ENCODE measurements around the gene DCXR.

The DCXR gene

DNA sequence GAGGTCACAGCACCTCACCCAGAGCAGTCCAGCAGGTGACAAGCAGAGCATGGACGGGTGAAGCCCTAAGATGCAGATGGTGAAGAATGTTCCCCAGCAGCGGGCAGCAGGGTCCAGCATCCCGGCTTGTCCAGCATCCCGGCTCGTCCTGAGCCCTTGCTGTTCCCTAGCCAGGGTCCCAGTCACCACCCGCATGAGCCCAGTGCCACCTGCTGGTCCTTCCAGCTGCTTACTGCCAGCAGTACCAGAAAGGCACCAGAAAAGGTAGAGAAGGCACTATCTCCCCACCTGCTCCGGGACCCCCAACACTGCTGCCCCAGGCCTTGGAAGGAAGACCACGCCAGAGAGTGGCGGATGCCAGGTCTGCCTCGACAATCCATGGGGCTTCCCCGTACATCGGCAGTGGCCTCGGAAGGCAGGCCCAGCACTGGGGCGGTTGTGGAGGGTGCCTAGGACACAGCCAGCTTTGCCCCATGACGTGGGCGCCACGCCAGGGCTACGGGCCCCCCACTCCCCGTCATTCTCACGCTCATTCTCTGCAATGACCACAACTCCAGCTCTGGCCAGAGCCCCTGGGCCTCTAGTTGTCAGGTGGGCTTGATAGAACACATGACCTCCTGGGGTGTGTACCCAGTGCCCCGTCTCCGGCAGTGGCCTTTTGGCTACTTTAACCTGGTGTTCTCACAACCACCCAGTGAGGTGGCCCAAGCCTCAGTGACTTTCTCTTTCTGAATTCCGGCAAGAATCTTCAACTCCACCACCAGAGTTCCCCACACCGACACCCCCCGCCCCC lies 16.2 kb downstream of the DCXR start:
- no peak for FAIRE-seq

DNA sequence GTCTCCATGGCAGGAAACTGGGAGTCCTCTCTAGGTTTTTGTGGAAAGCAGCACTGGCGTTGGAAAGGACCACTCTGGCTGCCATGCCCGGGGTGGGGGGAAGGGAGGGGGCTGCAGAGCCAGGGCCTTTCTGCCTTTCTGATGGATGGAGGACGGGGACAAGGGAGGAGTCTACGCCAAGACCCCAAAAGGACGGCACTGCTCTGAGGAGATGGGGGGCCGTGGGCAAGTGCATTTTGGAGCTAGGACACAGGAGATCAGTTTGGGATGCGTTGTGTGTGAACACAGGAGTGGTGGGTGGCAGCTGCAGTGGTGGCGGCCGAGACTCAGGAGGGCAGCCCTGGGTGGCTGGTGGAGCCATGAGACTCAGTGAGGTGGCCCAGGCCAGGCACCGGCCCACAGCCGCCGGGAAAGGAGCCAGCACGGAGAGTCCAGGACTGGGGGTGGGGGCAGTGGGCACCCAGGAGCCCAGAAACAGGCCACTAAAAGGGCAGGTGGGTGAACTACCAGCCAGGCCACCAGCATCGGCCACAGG lies 16.9 kb downstream of the DCXR start:
- no peak for FAIRE-seq

DNA sequence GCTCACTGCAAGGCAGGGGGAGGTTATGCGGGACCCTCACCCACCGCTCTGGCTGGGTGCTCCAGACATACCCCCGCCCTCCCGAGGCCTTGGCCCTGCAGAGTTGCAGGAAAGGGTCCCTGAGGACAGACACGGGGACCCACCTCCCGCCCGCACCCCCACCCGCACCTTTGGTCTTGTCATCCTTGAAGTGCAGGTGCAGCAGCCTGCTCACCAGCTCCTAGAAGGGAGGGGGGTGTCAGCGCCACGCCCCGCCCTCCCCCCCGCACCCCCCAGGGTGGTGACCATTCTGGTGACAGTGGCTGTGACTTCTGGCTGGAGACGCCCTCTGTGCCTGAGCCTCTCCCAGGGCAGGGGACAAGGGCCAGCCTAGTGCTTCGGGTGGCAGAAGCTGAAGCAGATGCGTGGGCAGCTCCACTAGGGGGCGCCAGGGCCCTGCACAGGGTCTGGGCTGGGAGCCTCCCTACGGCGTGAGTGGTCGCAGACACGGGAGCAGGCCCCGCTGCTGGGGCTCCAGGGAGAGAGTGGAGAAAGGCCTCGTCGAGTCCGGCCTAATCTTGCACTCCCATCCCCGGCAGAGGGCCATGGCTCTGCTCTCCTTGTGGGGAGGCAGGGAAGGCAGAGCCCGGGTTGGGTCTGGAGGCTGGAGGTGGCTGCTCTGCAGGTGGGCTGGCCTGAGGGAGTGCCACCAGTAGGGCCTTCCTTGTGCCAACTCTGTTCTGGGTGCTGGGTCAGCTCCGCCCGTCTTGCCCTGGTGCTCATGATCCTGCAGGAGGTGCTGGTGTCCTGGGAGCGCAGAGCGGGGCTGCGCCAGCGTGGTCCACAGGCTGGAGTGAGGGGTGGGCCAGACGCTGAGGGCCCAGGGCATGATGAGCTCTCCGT lies 17.6 kb downstream of the DCXR start:
- no peak for FAIRE-seq

DNA sequence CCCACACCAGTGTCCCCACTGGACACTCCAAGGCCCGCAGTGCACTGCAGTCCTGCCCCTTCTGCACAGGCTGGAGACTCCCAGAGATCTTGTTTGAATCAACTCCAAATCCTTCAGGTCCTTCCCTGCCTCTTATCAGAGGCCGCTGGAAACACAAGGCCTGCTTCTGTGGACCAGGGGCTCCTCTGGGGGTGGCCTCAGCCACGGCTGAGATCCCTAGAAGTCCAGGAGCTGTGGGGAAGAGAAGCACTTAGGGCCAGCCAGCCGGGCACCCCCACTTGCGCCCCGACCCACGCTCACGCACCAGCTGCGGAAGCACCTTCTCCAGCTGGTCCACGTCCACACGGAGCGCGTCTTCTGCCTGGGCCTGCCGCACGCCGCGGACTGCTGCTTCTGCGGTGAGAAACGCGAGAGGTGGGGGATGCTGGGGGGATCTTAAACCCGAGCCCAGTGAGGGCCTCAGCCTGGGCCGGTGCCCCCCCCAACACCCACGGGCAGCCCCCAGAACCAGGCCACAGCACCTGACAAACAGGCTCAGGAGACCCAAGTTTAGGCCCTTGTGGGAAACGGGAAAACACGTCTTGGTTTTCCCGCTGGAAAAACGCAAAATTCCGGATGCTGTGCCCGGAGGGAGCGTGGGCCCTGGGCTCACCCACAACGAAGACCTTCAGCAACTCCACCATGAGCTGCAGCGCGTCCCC lies 18.4 kb downstream of the DCXR start:
- no peak for FAIRE-seq

DNA sequence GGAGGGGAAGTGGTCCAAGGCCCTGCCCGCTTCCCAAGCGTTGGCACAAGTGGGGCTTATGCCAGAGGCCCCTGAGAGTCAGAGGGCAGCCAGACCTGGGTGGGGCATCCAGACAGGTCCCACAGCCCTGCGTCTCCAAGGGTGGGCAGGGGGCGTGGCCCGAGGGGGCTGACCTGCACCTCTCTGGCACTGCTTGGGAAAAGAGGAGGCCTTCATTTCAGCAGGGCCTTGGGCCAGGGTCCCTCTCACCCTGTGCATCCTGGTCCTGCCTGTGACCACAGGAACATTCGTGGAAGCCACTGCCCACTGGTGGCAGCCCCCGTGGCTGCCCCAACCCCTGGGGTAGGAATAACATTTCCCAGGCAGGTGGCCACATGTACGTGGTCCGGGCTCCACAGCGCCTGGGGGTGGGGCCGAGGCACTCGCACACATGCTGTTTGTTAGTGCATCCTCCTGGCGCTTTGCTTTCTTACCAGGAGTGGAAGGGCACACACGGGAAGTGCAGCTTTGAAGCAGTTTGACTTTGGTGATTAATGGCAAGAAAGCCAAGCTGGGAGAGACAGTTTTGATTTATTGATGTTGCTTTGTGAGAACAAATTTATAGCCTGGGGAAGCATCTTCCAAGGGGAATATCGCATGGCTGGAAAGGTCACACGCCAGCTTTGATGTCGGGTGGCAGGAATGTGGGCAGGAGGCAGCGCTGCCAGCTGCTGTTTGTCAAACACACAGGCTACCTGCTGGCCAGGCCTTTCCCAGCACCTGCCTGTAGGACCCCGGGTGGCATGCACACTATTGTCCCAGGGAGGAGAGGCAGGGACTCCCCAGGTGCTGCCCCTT lies 19.1 kb downstream of the DCXR start:
- no peak for FAIRE-seq

DNA sequence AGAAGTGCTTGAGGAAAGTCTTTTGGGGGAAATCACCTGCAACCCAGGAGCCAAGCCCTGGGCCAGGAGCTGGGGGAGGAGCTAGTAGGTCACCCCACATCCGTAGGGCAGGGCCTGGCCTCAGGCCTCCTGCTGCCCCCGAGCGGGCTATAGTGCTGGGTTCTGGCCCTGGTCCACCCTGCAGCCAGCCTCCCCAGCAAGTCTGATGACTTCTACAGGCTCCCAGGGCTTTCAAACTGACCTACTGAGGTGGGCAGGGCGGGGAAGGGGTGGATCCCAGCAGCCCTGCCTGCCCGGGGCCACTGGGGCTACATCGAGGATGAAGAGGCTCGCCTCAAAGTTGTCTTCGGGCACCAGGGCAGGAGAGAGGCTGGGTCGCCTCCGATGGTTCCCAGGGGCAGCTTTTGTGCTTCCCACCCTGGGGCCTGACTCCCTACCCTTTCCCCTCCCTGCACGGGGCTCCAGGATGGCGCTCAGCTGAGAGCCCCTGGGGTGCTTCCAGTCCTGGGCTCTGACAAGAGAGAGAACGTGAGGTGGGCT lies 19.8 kb downstream of the DCXR start:
- no peak for FAIRE-seq

DNA sequence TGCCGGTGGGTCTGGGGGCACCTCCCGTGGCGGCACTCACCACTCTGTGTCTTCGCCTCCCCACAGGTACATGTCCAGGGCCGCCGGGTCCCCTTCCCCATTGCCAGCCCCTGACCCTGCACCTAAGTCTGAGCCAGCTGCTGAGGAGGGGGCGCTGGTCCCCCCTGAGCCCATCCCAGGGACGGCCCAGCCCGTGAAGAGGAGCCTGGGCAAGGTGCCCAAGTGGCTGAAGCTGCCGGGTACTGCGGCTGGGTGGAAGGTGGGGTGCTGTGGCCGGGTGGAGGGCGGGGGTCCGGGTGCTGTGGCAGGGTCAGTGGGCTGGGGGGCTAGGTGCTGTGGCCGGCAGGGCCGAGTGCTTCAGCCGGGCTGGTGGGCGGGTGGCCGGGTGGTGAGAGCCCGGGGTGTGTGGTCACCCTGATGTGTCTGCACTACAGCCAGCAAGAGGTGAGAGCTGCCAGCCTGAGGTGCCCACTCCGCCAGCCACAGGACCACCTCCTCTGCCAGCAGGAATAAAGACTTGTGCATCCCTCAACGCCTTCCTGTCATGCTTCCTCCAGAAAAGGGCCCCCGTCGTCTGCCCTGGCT lies 20.5 kb downstream of the DCXR start:
- no peak for FAIRE-seq

DNA sequence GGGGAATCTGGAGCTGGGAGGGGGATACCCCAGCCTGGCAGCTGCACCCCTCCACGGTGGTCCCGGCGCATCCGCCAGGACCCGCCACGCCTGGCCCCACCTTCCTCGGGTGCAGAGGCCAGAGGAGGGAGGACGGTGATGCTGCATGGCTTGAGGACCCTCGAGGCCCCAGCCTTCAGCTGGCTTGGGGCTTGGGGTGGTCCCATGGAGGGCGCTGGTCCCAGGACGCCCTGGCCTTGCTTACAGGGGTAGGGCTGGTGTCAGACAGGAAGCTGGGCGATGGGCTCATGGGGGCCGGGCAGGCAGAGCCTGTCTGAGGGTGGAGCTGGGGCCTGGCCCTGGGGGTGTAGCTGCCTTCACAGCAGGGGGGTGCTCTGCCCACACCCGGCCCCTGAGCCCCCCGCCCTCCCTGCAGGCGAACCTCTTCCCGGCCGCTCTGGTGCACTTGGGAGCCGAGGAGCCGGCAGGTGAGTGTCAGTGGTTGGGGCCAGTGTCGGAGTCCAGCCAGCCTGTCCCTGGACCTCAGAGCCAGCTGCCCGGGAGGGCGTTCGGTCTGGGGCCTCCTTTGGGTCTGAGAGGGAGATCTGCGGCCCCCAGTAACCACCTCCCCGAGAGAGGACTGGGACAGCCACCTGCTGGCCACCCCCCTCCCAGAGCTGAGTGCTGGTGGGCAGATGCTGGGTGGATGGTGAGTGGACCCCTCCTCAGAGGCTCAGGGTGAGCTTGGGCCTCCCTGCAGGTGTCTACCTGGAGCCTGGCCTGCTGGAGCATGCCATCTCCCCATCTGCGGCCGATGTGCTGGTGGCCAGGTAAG lies 21.2 kb downstream of the DCXR start:
- FAIRE-seq: no peak

DNA sequence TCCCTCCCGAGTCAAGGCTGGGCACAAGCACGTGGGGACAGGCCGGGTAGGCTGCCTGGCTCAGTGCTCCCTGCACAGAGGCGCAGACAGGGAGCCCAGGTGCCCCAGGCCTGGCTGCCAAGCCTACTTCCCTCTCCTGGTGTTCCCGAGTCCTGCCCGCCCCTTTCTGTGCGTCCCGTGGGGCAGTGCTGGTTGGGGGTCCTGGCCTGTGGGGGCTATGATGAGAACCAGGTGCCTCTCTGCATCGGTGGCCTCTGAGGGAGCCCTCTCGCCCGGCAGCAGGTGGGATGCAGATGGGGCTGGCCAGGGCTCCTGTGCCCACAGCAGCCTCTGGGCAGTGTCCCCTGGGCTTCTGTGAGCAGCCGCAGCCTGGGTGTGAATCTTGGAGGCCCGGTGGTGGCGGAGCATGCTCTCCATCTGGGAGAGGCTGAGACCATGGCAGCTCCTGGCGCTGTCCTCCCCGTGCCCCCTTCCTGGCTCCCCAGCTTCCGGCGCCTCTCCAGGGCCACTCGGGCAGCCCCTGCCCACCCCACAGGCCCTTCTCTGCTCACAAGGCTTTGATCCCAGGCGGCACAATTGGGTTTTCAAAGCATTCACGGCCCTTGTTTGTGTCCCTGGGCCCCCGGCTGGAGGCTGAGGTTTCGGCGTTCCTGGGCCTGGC lies 22.1 kb downstream of the DCXR start:
- no peak for FAIRE-seq

DNA sequence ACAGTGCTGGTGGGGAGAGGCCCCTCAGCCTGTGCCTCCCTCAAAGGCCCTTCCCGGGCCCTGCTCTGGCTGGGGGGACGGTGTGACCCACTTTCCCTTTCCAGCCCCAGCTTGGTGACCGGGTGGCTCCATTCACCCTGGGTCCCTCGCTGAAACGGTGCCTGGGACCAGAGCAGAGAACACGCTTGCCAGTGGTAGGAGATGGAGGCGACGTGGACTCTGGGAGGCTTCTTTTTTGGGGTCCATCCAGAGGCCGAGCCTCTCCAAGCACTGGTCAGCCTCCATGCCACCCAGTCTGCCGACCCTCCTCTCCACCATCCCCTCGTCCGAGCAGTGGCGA lies 22.6 kb downstream of the DCXR start:
- FAIRE-seq: no peak

DNA sequence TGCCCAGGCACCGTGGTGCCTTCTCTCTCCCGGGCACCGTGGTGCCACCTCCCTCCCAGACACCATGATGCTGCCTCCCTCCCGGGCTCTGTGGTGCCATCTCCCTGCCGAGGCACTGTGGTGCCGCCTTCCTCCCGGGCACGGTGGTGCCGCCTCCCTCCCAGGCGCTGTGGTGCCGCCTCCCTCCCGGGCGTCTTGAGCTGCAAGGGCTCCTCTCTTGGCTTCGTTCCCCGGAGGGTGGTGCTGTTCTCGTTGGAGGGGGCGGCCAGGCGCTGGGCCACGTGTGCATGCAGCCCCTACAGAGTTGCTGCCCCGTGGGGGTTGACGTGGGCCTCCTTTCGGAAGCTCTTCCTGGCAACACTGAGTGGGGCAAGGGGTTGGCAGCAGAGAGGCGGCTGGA lies 23.1 kb downstream of the DCXR start:
- FAIRE-seq: no peak

DNA sequence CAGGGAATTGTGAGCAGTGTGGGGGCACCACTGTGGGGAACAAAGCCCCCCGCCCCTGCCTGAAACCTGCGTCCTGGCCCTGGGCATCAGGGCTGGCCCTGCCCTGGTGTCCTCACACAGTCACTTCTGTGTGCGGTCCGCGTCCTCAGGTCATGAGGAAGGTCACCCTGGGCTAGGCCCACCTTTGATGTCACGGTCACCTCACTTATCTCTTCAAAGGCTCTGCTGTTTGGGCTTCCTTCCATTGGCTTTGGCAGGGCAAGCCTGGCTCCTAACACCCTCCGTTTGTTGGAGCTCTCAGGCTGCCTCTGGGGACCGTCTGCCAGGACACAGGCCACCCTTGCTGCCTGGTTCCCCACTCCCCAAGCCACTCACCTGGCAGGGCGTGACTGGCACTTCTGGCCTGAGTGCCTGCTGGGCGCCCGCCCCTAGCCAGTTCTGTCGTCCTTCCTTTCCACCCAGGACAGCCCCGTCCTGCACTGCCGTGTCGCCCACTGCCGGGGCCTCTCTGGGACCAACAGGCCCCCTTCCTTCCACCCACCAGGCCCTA lies 23.6 kb downstream of the DCXR start:
- no peak for FAIRE-seq

DNA sequence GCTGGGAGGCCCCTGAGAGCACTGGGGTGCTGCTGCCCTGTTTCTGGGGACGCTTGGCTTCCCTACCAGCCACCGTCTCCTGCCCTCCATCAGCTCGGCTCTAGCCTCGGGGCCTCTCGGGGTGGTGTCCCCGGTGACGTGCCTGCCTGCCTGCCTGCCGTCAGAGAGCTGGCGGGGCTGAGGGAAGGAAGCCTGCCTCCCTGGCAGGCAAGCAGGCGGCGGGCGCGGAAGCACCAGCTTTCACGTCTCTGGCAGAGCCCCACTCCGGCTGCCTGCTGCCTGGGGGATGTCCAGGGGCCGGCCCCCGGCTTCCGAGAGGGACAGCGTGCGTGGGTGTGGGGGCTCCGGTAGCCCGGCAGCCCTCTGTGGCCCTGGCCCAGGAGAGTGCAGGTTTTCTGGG lies 24.2 kb downstream of the DCXR start:
- FAIRE-seq: no peak

DNA sequence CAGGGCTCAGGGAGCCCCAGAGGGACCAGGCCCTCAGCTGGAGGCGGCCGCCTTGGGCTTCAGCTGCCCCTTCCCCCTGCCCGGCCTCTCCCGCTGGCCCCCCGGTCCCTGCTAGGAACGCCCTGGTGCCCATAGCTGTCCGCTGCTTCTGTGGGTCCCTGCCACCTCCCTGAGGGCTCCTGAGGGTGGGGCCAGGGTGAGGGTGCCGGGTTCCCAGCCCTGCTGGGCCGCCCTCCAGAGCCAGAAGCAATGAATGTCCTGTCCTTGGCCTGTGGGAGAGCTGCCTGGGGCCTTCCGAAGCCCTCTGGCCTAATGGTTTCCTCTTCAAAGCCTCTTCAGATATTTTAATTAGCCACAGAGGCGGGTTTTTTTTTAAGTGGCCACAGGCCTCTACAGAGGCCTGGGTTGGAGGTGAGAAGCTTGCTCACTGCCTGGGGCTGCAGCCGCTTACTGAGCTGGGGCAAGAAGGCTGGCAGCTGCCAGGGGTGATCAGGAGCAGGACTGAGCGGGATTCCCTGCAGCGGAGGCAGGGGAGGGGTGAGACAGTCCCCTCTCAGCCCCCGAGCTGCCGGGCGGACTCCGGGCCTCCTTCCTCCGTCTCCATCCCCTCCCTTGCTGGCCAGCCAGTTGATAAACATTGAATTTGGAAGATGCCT lies 24.7 kb downstream of the DCXR start:
- FAIRE-seq: no peak

DNA sequence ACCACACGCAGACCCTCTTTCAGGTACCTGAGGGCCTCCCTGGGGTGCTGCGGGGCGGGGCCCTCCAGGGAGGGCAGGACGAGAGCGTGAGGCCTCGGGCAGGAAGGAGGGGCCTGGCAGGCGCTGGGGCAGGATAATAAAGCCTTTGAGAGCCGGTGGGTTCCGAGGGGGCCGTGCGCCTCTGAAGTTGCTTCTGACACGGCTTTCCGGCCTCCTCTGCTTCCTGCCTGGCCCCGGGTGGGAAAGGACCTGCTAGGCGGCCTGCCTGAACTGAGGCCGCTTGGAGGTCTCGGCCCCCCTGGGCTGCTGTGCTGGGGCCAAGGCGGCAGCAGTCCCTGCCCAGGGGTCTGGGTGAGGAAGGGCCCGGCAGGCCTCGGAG lies 25.2 kb downstream of the DCXR start:
- FAIRE-seq: no peak

DNA sequence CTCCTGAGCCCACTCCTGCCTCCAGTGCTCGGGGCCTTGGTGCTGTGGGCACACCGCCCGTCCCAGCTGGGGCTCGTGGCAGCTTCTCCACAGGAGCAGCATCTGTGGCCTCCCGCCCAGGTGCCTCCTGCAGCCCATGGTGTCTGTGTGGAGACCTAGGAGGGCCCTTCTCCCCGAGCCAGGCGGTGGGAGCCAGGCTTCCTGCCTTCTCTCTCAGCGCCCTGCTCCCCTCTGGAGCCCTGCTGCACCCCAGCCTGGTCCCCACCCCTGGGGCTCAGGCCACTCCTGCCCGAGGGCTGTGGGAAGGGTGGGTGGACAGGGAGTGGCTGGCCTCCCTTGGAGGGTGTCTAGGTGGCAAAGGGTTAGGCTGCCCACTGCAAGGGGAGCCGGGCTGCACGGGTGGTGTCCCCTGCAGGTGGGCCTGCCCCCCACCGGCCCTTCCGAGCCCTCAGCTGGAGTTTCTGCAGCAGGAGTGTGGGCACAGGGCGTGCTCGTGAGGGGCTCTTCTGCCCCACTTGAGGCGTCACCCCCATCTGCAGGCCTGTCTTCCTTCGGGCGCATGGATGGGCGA lies 25.8 kb downstream of the DCXR start:
- FAIRE-seq: no peak

DNA sequence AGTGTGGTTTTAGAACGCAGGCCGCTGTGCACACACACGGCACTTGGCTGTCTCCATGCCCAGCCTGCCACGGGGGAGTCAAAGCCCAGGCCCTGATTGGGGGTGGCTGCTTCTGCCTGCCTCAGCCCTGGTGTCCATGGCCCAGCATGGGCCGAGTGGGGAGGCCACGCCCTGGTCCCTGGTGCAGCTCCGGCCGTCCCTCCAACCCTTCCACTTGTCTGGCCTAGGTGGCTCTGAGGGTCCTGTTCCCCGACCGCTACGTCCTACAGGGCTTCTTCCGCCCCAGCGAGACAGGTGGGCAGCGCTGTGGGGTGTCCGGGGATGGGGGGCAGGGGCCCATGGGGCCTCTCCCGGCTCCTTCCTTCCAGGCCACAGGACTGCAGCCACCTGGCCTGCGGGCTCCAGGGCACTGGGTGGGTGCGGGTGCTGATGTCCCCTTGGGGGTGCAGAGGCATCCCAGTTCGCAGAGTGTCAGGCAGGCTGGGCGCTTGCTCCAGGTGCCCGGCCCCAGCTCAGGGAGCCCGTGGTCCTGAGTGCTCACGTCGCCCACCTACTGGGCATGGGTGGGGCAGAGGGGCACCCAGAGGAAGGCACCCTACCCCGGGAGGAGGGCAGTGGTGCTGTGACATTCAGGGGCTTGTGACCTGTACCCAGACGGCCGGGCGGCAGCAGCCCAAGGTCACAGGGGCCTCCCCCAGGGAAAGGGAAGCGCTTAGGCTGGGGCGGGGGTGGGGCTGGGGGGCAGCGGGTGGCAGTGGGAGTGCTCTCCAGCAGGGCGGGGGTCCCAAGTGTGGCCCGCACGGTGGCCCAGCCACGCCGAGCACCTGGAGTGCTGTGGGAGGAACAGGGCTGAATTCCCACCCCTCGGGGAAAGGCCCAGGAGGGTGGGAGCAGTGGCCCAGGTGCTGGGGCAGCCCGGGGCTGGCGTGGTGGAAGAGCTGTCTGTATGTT lies 26.6 kb downstream of the DCXR start:
- FAIRE-seq: no peak

DNA sequence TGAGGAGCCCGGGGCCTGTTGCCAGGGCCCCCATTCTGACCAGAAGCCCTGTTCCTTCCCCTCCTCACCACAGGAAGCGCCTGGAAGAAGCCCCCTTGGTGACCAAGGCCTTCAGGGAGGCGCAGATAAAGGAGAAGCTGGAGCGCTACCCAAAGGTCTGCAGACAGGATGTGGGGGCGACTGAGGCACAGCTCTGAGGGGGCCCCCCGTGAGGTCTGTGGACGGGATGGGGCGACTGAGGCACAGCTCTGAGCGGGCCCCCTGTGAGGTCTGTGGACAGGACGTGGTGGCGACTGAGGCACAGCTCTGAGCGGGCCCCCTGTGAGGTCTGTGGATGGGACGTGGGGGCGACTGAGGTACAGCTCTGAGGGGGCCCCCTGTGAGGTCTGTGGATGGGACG lies 28.1 kb downstream of the DCXR start:
- no peak for FAIRE-seq
